ENCODE results near the gene ANXA1. TPM values are rescaled to one million over a fixed set of nuclear protein-coding genes. Genes with fewer than 3 reads are reported as not detected.

Gene ANXA1
- total RNA-seq, 4 donors from 2014 or later, result 358 to 550 (median 501) TPM

DNA sequence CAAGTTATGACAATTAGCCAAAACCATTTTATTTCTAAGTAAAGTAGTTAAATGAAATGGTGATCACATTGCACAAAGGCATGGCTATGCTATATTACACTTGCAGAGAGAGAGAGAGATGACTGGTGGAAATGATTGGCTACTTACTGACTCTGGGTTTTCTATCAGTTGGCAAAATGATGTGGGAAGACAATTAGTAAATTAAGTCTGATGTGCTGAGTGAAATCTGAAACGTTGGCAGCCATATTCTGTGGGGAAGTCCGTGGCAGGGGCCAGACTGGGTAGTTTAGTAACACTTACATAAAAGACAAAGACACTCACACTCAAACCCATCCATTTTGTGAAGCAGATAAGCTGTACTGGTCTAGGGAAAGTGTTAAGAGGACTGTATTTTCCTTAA lies 61.6 kb downstream of the ANXA1 start:
- WGBS, result 36% methylated on average over 2 of the region's 2 CpGs

DNA sequence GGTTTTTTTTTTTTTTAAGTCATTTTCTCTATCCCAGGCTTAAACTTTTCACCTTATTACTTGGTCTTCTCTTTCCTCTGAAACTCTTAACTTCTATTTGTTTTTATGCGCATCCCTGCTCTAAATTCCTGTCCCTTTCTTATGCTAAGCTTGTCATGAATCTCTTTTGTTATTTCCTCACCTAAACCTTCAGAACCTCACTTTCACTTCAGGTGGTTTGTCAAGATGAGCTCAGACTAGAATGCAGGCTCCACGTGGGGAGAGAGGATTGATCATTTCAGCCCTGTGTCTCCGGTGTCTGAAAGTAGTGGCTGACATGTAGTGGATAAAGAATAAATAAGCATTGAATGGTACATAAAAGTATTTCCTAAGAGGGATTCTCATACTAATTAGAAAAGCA lies 63.6 kb downstream of the ANXA1 start:
- TF ChIP-seq, protein P1, sequence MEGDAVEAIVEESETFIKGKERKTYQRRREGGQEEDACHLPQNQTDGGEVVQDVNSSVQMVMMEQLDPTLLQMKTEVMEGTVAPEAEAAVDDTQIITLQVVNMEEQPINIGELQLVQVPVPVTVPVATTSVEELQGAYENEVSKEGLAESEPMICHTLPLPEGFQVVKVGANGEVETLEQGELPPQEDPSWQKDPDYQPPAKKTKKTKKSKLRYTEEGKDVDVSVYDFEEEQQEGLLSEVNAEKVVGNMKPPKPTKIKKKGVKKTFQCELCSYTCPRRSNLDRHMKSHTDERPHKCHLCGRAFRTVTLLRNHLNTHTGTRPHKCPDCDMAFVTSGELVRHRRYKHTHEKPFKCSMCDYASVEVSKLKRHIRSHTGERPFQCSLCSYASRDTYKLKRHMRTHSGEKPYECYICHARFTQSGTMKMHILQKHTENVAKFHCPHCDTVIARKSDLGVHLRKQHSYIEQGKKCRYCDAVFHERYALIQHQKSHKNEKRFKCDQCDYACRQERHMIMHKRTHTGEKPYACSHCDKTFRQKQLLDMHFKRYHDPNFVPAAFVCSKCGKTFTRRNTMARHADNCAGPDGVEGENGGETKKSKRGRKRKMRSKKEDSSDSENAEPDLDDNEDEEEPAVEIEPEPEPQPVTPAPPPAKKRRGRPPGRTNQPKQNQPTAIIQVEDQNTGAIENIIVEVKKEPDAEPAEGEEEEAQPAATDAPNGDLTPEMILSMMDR (IDR thresholded peaks at IDR 0.05), result no peak
- no peak for TF ChIP-seq EP300 (IDR thresholded peaks at IDR 0.05)
- no peak for TF ChIP-seq POLR2AphosphoS5 (IDR thresholded peaks at IDR 0.05)
- TF ChIP-seq POLR2A (IDR thresholded peaks at IDR 0.05), result no peak
- Histone ChIP-seq H3K9me3 (no peaks in the 10 kb centered on the region), H3K27me3 (no peaks in the 10 kb centered on the region), H3K4me3 (no peak overlapping the region), H3K36me3 (no peaks in the 10 kb centered on the region), H3K27ac (no peak overlapping the region), H3K4me1 (no peaks in the 10 kb centered on the region)
- no peak for DNase-seq (ENCODE audit: low spot score in 2 of 2)
- 40% methylated on average over 3 of the region's 3 CpGs for WGBS

More for the DNA sequence above, 61.6 kb downstream of the ANXA1 start:
- Histone ChIP-seq H3K27me3 (no peaks in the 10 kb centered on the region), H3K4me1 (no peaks in the 10 kb centered on the region), H3K4me3 (no peak overlapping the region), H3K36me3 (no peaks in the 10 kb centered on the region), H3K9me3 (no peaks in the 10 kb centered on the region), H3K27ac (no peak overlapping the region)
- DNase-seq (ENCODE audit: low spot score in 2 of 2), result no peak
- TF ChIP-seq, protein P1 (IDR thresholded peaks at IDR 0.05), result no peak
- TF ChIP-seq POLR2AphosphoS5 (IDR thresholded peaks at IDR 0.05), result no peak
- TF ChIP-seq EP300 (IDR thresholded peaks at IDR 0.05), result no peak
- no peak for TF ChIP-seq POLR2A (IDR thresholded peaks at IDR 0.05)

DNA sequence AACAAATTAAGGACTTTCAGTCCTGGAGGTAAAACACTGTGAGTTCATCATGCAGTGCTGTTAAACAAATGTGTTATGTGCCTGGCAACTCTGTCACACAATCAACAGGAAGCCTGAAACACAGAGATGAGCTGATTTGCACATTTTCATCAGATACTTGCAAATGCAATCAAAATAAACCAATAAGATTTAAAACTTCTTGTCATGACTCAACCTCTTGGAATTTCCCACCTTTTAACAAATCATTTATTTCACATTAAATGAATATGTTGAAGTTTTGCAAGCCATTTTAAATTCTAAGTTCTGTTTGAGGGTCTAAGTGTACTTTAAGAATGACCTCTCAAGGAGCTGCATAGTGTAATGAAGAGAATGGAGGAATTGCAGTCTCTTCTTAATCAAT lies 64.4 kb downstream of the ANXA1 start:
- no peaks in the 10 kb centered on the region for H3K36me3 ChIP-seq
- H3K27me3 ChIP-seq, result no peaks in the 10 kb centered on the region
- TF ChIP-seq POLR2AphosphoS5 (IDR thresholded peaks at IDR 0.05) (no peak), POLR2A (IDR thresholded peaks at IDR 0.05) (no peak), EP300 (IDR thresholded peaks at IDR 0.05) (no peak)
- TF ChIP-seq, protein P1 (IDR thresholded peaks at IDR 0.05), result no peak
- H3K4me3 ChIP-seq, result no peak overlapping the region
- H3K4me1 ChIP-seq, result no peaks in the 10 kb centered on the region
- H3K9me3 ChIP-seq, result no peaks in the 10 kb centered on the region
- no peak for DNase-seq (ENCODE audit: low spot score in 2 of 2)
- H3K27ac ChIP-seq, result no peak overlapping the region

Other genes starting within 250 kb of the ANXA1 start
- gene ALDH1A1, start 198.8 kb upstream of the ANXA1 start, total RNA-seq, result 10 to 100 TPM in 3 of 4 donors, 1 to 10 TPM in 1; 7.7 to 19.2 (median 11.2) TPM

Data from suprapubic skin (tissue), 4 donors.